ENCODE results near the gene TRIM31.

GRCh38 chr6:30100585-30101443, 12.1 kb downstream of the TRIM31 start:
- no peak for TF ChIP-seq POLR2AphosphoS5 (IDR thresholded peaks at IDR 0.05; ENCODE audit: low read depth, low read length)
- TF ChIP-seq POLR2A (IDR thresholded peaks at IDR 0.05; ENCODE audit: low read depth, low read length): no peak
- TF ChIP-seq TAF1 (IDR thresholded peaks at IDR 0.05; ENCODE audit: borderline replicate concordance, low read depth, low read length): no peak
